ENCODE results near the gene ABCD4.

ABCD4 gene

DNA sequence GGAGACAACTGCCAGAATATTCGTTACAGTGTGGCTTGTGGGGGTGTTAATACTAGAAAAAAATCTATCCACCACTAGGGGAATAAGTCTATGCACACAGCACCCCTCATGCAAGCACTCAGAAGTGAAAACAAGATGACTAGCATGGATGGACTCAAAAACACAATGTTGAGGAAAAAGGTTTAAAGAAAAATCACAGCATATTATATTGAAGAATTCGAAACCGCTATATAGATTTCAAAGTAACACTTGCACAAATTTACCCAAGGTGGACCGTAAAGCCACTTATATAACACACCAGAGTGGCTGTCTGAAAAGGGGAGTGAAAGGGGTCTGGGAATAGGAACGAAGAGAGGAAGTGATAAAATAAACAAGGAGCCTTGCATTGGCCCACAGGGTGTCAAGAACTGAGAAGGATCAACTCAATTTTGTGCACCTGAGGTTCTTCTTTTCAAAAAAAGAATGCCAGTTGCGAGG is 544 bp downstream of the ABCD4 start:
- peak overlapping the region; percentile 76 for H3K4me3 ChIP-seq (replicated peaks; ENCODE audit: low read depth, low read length)
- TF ChIP-seq, protein P1, sequence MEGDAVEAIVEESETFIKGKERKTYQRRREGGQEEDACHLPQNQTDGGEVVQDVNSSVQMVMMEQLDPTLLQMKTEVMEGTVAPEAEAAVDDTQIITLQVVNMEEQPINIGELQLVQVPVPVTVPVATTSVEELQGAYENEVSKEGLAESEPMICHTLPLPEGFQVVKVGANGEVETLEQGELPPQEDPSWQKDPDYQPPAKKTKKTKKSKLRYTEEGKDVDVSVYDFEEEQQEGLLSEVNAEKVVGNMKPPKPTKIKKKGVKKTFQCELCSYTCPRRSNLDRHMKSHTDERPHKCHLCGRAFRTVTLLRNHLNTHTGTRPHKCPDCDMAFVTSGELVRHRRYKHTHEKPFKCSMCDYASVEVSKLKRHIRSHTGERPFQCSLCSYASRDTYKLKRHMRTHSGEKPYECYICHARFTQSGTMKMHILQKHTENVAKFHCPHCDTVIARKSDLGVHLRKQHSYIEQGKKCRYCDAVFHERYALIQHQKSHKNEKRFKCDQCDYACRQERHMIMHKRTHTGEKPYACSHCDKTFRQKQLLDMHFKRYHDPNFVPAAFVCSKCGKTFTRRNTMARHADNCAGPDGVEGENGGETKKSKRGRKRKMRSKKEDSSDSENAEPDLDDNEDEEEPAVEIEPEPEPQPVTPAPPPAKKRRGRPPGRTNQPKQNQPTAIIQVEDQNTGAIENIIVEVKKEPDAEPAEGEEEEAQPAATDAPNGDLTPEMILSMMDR (IDR thresholded peaks at IDR 0.05; ENCODE audit: low read length, missing control alignments): peak; percentile 57
- peak; percentile 62 for DNase-seq (ENCODE audit: low read depth)

DNA sequence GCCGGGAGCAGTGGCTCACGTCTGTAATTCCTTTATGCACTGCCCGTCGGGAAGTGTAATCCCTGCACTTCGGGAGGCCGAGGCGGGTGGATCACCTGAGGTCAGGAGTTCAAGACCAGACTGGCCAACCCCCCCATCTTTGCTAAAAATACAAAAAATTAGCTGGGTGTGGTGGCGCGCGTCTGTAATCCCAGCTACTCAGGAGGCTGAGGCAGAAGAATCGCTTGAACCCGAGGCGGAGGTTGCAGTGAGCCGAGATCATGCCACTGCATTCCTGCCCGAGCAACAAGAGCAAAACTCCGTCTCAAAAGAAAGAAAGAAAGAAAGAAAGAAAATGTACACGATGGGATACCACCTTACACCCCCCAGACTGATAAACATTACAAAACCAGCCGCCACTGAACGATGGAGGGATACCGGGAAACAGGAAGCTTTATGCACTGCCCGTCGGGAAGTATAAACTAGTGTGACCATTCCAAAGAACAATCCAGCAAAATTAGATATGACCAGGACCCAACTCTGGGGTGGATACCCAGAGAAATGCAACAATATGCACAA is 1.1 kb downstream of the ABCD4 start:
- H3K4me3 ChIP-seq (replicated peaks; ENCODE audit: low read depth, low read length): peak overlapping the region; percentile 76
- no peak for DNase-seq (ENCODE audit: low read depth)
- TF ChIP-seq, protein P1 (IDR thresholded peaks at IDR 0.05; ENCODE audit: low read length, missing control alignments): no peak

DNA sequence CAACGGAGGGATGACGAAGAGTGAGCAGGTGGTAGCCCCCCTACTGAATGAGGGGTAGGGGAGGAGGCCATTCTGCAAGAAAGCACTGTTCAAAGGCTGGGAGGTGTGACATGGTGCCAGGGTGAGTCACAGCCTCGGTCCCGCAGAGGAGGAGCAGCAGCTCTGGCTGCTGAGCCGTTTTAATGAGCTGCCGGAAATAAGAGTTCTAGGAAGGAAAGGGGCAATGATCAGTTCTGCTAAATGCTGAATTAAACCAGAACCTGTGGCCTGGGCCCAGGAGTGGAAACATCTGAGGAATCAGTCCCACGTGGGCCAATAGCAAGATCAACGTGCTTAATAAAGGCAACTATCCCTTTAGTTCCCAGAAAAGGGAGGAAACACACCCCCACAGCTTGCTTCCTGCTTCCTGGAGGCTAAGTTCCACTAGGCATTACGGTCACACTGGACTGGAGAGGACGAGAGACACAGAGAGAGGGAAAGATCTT is 3.6 kb downstream of the ABCD4 start:
- H3K4me3 ChIP-seq (replicated peaks; ENCODE audit: low read depth, low read length): no peak overlapping the region
- TF ChIP-seq, protein P1 (IDR thresholded peaks at IDR 0.05; ENCODE audit: low read length, missing control alignments): no peak
- peak; percentile 60 for DNase-seq (ENCODE audit: low read depth)

DNA sequence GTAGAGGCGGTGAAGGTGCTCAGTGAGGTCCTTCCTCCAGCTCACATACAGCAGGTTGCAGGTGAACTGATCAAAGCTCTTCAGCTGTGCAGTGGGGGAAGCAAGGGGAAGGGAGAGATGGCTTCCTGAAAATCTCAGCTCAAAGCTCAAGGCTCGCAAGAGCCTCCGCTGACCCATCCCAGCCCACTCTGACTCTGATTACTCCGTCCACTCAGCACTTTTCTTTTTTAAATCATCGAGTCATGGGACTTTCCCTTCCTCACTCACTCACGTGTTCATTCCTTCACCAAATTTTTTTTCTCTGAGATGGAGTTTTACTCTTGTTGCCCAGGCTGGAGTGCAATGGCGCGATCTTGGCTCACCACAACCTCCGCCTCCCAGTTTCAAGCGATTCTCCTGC is 4.7 kb downstream of the ABCD4 start:
- H3K4me3 ChIP-seq (replicated peaks; ENCODE audit: low read depth, low read length): no peak overlapping the region
- TF ChIP-seq, protein P1 (IDR thresholded peaks at IDR 0.05; ENCODE audit: low read length, missing control alignments): no peak
- no peak for DNase-seq (ENCODE audit: low read depth)

DNA sequence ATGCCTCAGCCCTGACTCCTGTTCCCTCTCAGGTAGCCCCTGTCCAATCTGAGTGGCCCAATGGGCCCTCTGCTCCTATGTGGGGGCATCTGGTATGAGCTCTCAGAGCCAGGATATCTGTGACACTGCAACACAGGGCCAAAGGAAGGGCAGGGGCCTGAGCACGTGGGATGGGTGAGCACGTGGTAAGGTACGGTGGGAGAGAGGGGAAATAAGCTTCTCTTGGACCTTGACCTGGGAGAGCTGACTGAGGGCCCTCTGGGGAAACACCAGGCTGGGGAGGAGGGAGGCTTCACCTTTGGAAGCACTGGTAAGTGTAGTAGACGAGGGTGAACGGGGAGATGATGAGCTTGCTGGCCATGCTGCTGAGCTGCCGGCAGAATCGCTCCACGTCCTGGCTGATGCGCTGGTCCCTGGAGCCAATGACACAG is 6.7 kb downstream of the ABCD4 start:
- no peak overlapping the region for H3K4me3 ChIP-seq (replicated peaks; ENCODE audit: low read depth, low read length)
- no peak for DNase-seq (ENCODE audit: low read depth)
- TF ChIP-seq, protein P1 (IDR thresholded peaks at IDR 0.05; ENCODE audit: low read length, missing control alignments): no peak

DNA sequence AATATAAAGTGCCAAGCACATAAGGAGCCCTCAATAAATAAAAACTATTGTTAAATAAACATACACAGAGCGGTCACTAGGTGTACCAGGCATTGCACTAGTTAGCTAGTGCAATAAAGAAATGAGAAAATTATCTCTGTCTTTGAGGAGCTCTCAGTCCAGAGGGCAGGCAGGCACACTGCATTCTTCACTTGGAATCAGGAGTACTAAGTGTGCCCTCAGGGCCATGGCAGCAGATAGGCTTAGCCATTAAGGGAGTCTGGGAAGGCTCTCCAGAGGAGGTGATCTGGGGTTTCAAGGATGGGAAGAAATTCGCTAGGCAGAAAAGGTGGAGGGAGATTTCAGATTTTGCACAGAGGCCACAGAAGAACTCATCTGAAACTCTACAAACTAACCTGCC is 9.1 kb downstream of the ABCD4 start:
- no peak overlapping the region for H3K4me3 ChIP-seq (replicated peaks; ENCODE audit: low read depth, low read length)
- TF ChIP-seq, protein P1 (IDR thresholded peaks at IDR 0.05; ENCODE audit: low read length, missing control alignments): no peak
- DNase-seq (ENCODE audit: low read depth): no peak

DNA sequence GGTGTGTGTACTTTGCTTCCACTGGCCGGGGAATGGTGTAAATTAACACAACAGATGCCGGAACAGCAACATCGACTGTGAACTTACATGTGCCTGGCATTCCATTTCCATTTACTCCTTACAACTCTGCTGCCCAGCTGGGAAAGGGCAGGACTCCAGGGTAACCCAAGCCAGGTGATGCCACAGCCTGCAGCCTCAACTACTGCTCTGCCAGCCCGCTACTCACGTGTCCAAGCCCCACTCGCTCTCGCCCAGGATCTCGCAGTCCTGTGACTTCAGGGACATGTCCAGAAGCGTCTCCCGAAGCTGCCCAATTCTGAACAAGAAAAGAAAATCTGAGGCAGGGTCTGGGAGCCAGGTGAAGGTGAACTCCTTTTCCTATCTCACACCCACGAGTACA is 10.7 kb downstream of the ABCD4 start:
- no peak for DNase-seq (ENCODE audit: low read depth)
- TF ChIP-seq, protein P1 (IDR thresholded peaks at IDR 0.05; ENCODE audit: low read length, missing control alignments): no peak
- H3K4me3 ChIP-seq (replicated peaks; ENCODE audit: low read depth, low read length): no peak overlapping the region

Data from fibroblast of pulmonary artery (primary cell).